Liver (tissue), 3 donors: ENCODE results near the gene KCTD12.

Experiments used
- CTCF ChIP-seq: fragments of 150-350 bp; IDR thresholded peaks from 2 replicates; pipeline ENCODE4 v1.5.1; 2017; ENCODE audit warnings: improper control_type of control experiment, low read depth, low read length; ENCODE audit not compliant: missing input control
- GABPA ChIP-seq, 2 donors: IDR thresholded peaks in 1 of 2; conservative IDR thresholded peaks in 1 of 2; 2 replicates each; pipeline ENCODE4 v1.6.1; 2016; ENCODE audit warnings: antibody characterized with exemption in 2 of 2, mild to moderate bottlenecking in 1 of 2, moderate library complexity in 1 of 2
- JUND ChIP-seq, 2 donors: IDR thresholded peaks; 2 replicates each; pipeline ENCODE4 v1.6.1; 2016; ENCODE audit warnings: antibody characterized with exemption in 2 of 2
- RAD21 ChIP-seq, 2 donors: IDR thresholded peaks; 2 replicates each; pipeline ENCODE4 v1.6.1; 2016; ENCODE audit warnings: antibody characterized with exemption in 2 of 2, mild to moderate bottlenecking in 2 of 2
- REST ChIP-seq: IDR thresholded peaks from 2 replicates; pipeline ENCODE4 v1.6.1; 2016; ENCODE audit warnings: antibody characterized with exemption, mild to moderate bottlenecking
- RXRA ChIP-seq, 2 donors: IDR thresholded peaks; 2 replicates each; pipeline ENCODE4 v1.6.1; 2017 to 2018; ENCODE audit warnings: antibody characterized with exemption in 2 of 2, mild to moderate bottlenecking in 1 of 2
- TAF1 ChIP-seq: conservative IDR thresholded peaks from 2 replicates; pipeline ENCODE4 v1.6.1; 2016; ENCODE audit warnings: antibody characterized with exemption, mild to moderate bottlenecking
- YY1 ChIP-seq: IDR thresholded peaks from 2 replicates; pipeline ENCODE4 v1.6.1; 2016; ENCODE audit warnings: antibody characterized with exemption, mild to moderate bottlenecking
- ZBTB33 ChIP-seq: IDR thresholded peaks from 2 replicates; pipeline ENCODE4 v1.6.1; 2016; ENCODE audit warnings: antibody characterized with exemption
- donor health status: healthy.
- donor health status: healthy.

- TF ChIP-seq CTCF: no peak
- no peak for TF ChIP-seq RAD21 (IDR thresholded peaks at IDR 0.05)
- no peak for TF ChIP-seq JUND (IDR thresholded peaks at IDR 0.05)
- no peak for TF ChIP-seq GABPA (IDR thresholded peaks at IDR 0.05 in 1 of 2, conservative IDR thresholded peaks at IDR 0.05 in 1 of 2)
- TF ChIP-seq RXRA (IDR thresholded peaks at IDR 0.05): no peak
- no peak for TF ChIP-seq YY1
- no peak for TF ChIP-seq ZBTB33
- TF ChIP-seq TAF1: no peak
- no peak for TF ChIP-seq REST
Measured at GRCh38 chr13:76890021-76890420, 3.8 kb upstream of the KCTD12 start.
